ENCODE measurements around the gene FBLN2. TPM values are rescaled to one million over a fixed set of nuclear protein-coding genes. Genes with fewer than 3 reads are reported as not detected.
"Not testable (repeated sequence)": the region's sequence is repeated elsewhere in the genome, so short reads cannot be mapped to it uniquely, and the experiment has no call there.

FBLN2 gene
- total and polyA plus RNA-seq, 4 donors = 4.3 to 43.4 (median 21.1) TPM

GRCh38 chr3:13519006-13519791 is 29.7 kb upstream of the FBLN2 start:
- Histone ChIP-seq H3K4me1 (ENCODE audit: control insufficient read depth in 5 of 5, insufficient read depth in 5 of 5, low read length in 5 of 5) (peaks cover 0 to 9% (median 0%) of the 10 kb centered on the region in 5 donors), H3K36me3 (ENCODE audit: control insufficient read depth in 4 of 4, insufficient read depth in 4 of 4, low read length in 4 of 4) (no peaks in the 10 kb centered on the region), H3K4me3 (no peak overlapping the region), H3K27ac (ENCODE audit: low read depth in 1 of 2, low read length in 1 of 2) (no peak overlapping the region), H3K9me3 (ENCODE audit: control insufficient read depth in 4 of 4, insufficient read depth in 3 of 4, low read length in 3 of 4) (no peaks in the 10 kb centered on the region), H3K27me3 (ENCODE audit: control insufficient read depth in 3 of 3, insufficient read depth in 3 of 3, low read length in 2 of 3) (no peaks in the 10 kb centered on the region), H3K9ac (ENCODE audit: insufficient read depth in 1 of 2, low read length in 2 of 2) (no peak overlapping the region)
- WGBS, 2 donors = 81 to 92% methylated on average over 19 of the region's 19 CpGs
- DNase-seq = no peak
- ATAC-seq (ENCODE audit: insufficient read depth, low FRiP score) = no peak
- no peak for TF ChIP-seq CTCF (IDR thresholded peaks at IDR 0.05; ENCODE audit: control extremely low read depth, extremely low read depth)

DNA sequence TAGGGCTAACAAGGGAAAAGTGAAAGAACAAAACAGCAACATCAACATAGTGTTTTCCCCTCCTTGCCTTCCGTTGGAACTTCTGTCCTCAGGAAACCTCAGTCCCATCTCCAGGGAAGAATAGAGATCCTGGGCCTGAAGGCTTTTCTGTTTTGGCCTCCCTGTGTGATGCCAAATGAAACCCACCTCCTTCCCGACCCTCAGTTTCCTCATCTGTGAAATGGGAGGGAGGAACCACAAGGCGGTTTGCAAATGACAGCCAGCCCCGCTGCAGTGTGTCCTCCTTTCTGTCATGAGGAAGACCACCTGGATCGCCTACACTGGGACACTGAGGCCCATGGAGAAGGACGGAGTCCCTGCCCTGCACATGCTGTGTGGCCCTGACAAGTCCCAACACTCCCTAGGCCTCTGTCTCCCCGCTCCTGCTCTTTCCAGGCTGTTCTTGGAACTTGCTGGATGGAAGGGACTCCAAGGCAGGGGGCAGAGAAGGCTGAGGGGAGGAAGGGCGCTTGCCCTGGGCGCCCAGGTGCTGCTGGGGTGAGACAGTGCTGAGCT is 28.5 kb upstream of the FBLN2 start:
- H3K27ac ChIP-seq (ENCODE audit: low read depth in 1 of 2, low read length in 1 of 2) = no peak overlapping the region
- no peaks in the 10 kb centered on the region for H3K36me3 ChIP-seq (ENCODE audit: control insufficient read depth in 4 of 4, insufficient read depth in 4 of 4, low read length in 4 of 4)
- no peak overlapping the region for H3K4me3 ChIP-seq
- H3K27me3 ChIP-seq (ENCODE audit: control insufficient read depth in 3 of 3, insufficient read depth in 3 of 3, low read length in 2 of 3) = no peaks in the 10 kb centered on the region
- 91 to 95% methylated on average over 9 of the region's 9 CpGs for WGBS, 2 donors
- no peak overlapping the region for H3K9ac ChIP-seq (ENCODE audit: insufficient read depth in 1 of 2, low read length in 2 of 2)
- DNase-seq = no peak
- no peaks in the 10 kb centered on the region for H3K9me3 ChIP-seq (ENCODE audit: control insufficient read depth in 4 of 4, insufficient read depth in 3 of 4, low read length in 3 of 4)
- peaks cover 0 to 13% (median 0%) of the 10 kb centered on the region in 5 donors for H3K4me1 ChIP-seq (ENCODE audit: control insufficient read depth in 5 of 5, insufficient read depth in 5 of 5, low read length in 5 of 5)
- no peak for ATAC-seq (ENCODE audit: insufficient read depth, low FRiP score)
- TF ChIP-seq CTCF (IDR thresholded peaks at IDR 0.05; ENCODE audit: control extremely low read depth, extremely low read depth) = no peak

- no peaks in the 10 kb centered on the region for H3K9me3 ChIP-seq (ENCODE audit: control insufficient read depth in 4 of 4, insufficient read depth in 3 of 4, low read length in 3 of 4)
- no peaks in the 10 kb centered on the region for H3K36me3 ChIP-seq (ENCODE audit: control insufficient read depth in 4 of 4, insufficient read depth in 4 of 4, low read length in 4 of 4)
- peaks cover 0 to 21% (median 0%) of the 10 kb centered on the region in 5 donors for H3K4me1 ChIP-seq (ENCODE audit: control insufficient read depth in 5 of 5, insufficient read depth in 5 of 5, low read length in 5 of 5)
- no peak for ATAC-seq (ENCODE audit: insufficient read depth, low FRiP score)
- DNase-seq = no peak
- H3K27me3 ChIP-seq (ENCODE audit: control insufficient read depth in 3 of 3, insufficient read depth in 3 of 3, low read length in 2 of 3) = no peaks in the 10 kb centered on the region
- TF ChIP-seq CTCF (IDR thresholded peaks at IDR 0.05; ENCODE audit: control extremely low read depth, extremely low read depth) = no peak
- 65 to 84% methylated on average over 6 of the region's 6 CpGs for WGBS, 2 donors
- no peak overlapping the region for H3K4me3 ChIP-seq
- no peak overlapping the region for H3K9ac ChIP-seq (ENCODE audit: insufficient read depth in 1 of 2, low read length in 2 of 2)
- no peak overlapping the region for H3K27ac ChIP-seq (ENCODE audit: low read depth in 1 of 2, low read length in 1 of 2)
Measured at GRCh38 chr3:13521309-13521708, 27.6 kb upstream of the FBLN2 start.

GRCh38 chr3:13521749-13522148 is 27.2 kb upstream of the FBLN2 start:
- peaks cover 0 to 21% (median 0%) of the 10 kb centered on the region in 5 donors for H3K4me1 ChIP-seq (ENCODE audit: control insufficient read depth in 5 of 5, insufficient read depth in 5 of 5, low read length in 5 of 5)
- not testable (repeated sequence) for H3K36me3 ChIP-seq (ENCODE audit: control insufficient read depth in 4 of 4, insufficient read depth in 4 of 4, low read length in 4 of 4); DNase-seq; ATAC-seq (ENCODE audit: insufficient read depth, low FRiP score); H3K9me3 ChIP-seq (ENCODE audit: control insufficient read depth in 4 of 4, insufficient read depth in 3 of 4, low read length in 3 of 4); H3K9ac ChIP-seq (ENCODE audit: insufficient read depth in 1 of 2, low read length in 2 of 2); H3K4me3 ChIP-seq; H3K27me3 ChIP-seq (ENCODE audit: control insufficient read depth in 3 of 3, insufficient read depth in 3 of 3, low read length in 2 of 3); H3K27ac ChIP-seq (ENCODE audit: low read depth in 1 of 2, low read length in 1 of 2)
- 96 to 99% methylated on average over 2 of the region's 2 CpGs for WGBS, 2 donors

Data from lung (tissue), 12 donors.